Endometrial microvascular endothelial cells (primary cell): ENCODE measurements around the gene BABAM2. TPM values are rescaled to one million over a fixed set of nuclear protein-coding genes. Genes with fewer than 3 reads are reported as not detected.
"Not testable (repeated sequence)": the region's sequence is repeated elsewhere in the genome, so short reads cannot be mapped to it uniquely, and the experiment has no call there.

Source experiments
- in situ Hi-C: cut with HindIII; loops from 2 replicates; pipeline ENCODE4 v1.10.0; 2017; ENCODE audit warnings: low sequenced_read_pairs, low pct_unique_long_range_greater_than_20kb; ENCODE audit errors: inconsistent ontology term
- total RNA-seq: library from RNA; depleted of rRNA; stranded (reverse); fragments of >200 nt; gene quantifications from one replicate; pipeline ENCODE4 v1.2.3, GENCODE V29; 2015; ENCODE audit errors: inconsistent ontology term

Gene BABAM2
- total RNA-seq, 1 donor from 2014 or later = 24.8 TPM

GRCh38 chr2:27993402-27993787, 102.9 kb downstream of the BABAM2 start:
- in situ Hi-C loops = no loop called here

- in situ Hi-C loops = no loop called here
Observed at GRCh38 chr2:27993950-27994728, 103.6 kb downstream of the BABAM2 start.

- in situ Hi-C loops = no loop called here
Observed at GRCh38 chr2:27996156-27996922, 105.8 kb downstream of the BABAM2 start.

GRCh38 chr2:28000287-28000686, 109.8 kb downstream of the BABAM2 start:
- in situ Hi-C loops = no loop called here

- in situ Hi-C loops = no loop called here
Observed at GRCh38 chr2:28002181-28002580, 111.7 kb downstream of the BABAM2 start.

GRCh38 chr2:28004086-28004485, 113.6 kb downstream of the BABAM2 start:
- in situ Hi-C loops = no loop called here

- in situ Hi-C loops = no loop called here
Observed at GRCh38 chr2:28009732-28010131, 119.2 kb downstream of the BABAM2 start.

- in situ Hi-C loops = no loop called here
Observed at GRCh38 chr2:28011322-28011737, 120.8 kb downstream of the BABAM2 start.

GRCh38 chr2:28018474-28018873, 127.9 kb downstream of the BABAM2 start:
- in situ Hi-C loops = not testable (repeated sequence)

- in situ Hi-C loops = not testable (repeated sequence)
Observed at GRCh38 chr2:28019521-28019920, 129.0 kb downstream of the BABAM2 start.

- in situ Hi-C loops = no loop called here
Observed at GRCh38 chr2:28021898-28022297, 131.4 kb downstream of the BABAM2 start.

- in situ Hi-C loops = no loop called here
Observed at GRCh38 chr2:28025123-28025522, 134.6 kb downstream of the BABAM2 start.

- in situ Hi-C loops = not testable (repeated sequence)
Observed at GRCh38 chr2:28026230-28026629, 135.7 kb downstream of the BABAM2 start.

- in situ Hi-C loops = no loop called here
Observed at GRCh38 chr2:28028025-28028424, 137.5 kb downstream of the BABAM2 start.

GRCh38 chr2:28030600-28030999, 140.1 kb downstream of the BABAM2 start:
- in situ Hi-C loops = no loop called here

- in situ Hi-C loops = no loop called here
Observed at GRCh38 chr2:28032816-28033215, 142.3 kb downstream of the BABAM2 start.

- in situ Hi-C loops = no loop called here
Observed at GRCh38 chr2:28034696-28035095, 144.2 kb downstream of the BABAM2 start.

- in situ Hi-C loops = no loop called here
Observed at GRCh38 chr2:28035163-28035690, 144.7 kb downstream of the BABAM2 start.

GRCh38 chr2:28035816-28036215, 145.3 kb downstream of the BABAM2 start:
- in situ Hi-C loops = no loop called here

GRCh38 chr2:28036307-28036706, 145.8 kb downstream of the BABAM2 start:
- in situ Hi-C loops = no loop called here
